ENCODE measurements around the gene ZNF692.

Gene ZNF692

DNA sequence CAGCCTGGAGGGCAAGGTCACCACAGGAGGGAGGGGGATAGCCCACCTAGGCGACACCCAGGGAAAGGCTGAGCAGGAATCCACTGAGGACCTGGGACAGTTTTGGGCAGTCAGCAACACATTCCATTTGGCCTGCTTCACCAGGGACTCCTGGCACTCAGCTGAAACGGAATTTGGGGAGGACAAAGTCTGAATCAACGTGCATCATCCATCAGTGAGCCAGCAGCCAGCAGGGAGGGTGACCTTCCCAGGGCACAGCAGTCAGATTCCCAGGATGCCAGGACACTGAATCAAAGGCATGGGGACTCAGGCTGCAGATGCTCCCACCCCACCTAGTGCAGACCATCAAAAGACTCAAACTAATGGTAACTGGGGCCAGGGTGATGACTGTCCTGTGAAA is 37.8 kb downstream of the ZNF692 start:
- TF ChIP-seq, protein P1, sequence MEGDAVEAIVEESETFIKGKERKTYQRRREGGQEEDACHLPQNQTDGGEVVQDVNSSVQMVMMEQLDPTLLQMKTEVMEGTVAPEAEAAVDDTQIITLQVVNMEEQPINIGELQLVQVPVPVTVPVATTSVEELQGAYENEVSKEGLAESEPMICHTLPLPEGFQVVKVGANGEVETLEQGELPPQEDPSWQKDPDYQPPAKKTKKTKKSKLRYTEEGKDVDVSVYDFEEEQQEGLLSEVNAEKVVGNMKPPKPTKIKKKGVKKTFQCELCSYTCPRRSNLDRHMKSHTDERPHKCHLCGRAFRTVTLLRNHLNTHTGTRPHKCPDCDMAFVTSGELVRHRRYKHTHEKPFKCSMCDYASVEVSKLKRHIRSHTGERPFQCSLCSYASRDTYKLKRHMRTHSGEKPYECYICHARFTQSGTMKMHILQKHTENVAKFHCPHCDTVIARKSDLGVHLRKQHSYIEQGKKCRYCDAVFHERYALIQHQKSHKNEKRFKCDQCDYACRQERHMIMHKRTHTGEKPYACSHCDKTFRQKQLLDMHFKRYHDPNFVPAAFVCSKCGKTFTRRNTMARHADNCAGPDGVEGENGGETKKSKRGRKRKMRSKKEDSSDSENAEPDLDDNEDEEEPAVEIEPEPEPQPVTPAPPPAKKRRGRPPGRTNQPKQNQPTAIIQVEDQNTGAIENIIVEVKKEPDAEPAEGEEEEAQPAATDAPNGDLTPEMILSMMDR (IDR thresholded peaks at IDR 0.05; ENCODE audit: low read depth, low read length): no peak
- DNase-seq (ENCODE audit: low read depth in 2 of 2): peak; percentile 52 to 92
- no peak overlapping the region for H3K4me3 ChIP-seq (replicated peaks in 1 of 2; ENCODE audit: low read depth in 2 of 2, low read length in 2 of 2)

DNA sequence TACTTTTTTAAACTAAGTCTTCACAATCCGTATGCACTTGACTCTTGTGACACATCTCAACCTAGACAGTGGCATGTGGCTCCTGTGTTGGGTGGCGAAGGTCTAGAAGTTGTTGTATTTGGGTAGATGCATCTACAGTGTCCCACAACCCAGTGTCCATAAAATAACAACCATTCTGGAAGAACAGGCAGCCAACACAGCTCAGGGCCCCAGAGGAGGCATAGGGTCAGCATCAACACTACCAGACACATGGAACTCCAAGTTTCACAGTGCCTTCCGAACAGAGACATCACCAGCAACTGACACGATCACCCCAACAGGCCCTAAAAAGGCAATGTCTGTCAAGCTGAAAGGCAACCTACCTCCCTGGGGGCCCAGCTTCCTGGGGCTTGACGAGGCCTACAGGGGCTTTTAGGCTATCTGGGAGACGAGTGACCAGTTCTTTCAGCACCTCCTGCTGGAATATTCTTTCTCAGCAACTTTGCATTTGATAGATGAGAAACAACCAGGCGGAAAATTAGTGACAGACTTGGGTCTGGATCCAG is 38.8 kb downstream of the ZNF692 start:
- TF ChIP-seq, protein P1 (IDR thresholded peaks at IDR 0.05; ENCODE audit: low read depth, low read length): no peak
- no peak overlapping the region for H3K4me3 ChIP-seq (replicated peaks in 1 of 2; ENCODE audit: low read depth in 2 of 2, low read length in 2 of 2)
- no peak for DNase-seq (ENCODE audit: low read depth in 2 of 2)

DNA sequence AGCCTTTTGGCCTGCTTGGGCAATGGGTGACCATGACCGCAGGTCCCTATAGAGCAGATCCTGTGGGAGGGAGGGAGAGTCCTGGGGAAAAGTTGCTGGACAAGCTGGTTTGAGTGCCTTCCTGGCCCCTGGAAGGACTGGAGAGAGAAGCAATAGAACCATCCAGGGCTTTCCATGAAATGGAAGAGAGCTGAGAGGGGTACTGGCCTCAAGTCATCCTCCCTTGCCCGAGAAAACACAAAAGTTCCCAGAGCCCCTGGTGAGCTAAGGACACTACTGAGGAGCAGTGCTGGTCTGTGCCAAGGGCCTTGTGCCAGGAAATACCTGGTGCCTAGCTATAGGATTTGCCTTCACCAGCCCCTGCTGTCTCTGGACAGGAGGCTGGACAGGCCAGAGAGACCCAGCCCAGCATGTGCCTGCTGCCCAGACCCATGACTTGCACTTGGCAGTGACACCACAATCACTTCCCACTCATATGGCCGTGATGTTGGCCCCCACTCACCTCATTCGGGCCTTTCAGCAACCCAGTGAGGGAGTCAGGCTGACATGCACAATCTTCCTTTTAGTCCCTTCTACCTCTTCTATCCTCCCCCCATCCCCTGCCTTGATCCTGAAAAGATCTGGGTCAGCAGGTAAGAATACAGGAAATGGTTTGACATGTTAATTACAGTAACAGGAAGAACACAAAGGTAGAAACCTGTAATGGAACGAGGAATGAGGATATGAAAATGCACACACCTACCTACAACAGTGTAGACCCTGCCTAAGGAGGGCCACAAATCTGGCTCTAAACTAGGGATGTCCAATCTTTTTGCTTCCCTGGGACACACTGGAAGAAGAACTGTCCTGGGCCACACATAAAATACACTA is 40.1 kb downstream of the ZNF692 start:
- H3K4me3 ChIP-seq (replicated peaks in 1 of 2; ENCODE audit: low read depth in 2 of 2, low read length in 2 of 2): no peak overlapping the region
- DNase-seq (ENCODE audit: low read depth in 2 of 2): no peak
- TF ChIP-seq, protein P1 (IDR thresholded peaks at IDR 0.05; ENCODE audit: low read depth, low read length): no peak

DNA sequence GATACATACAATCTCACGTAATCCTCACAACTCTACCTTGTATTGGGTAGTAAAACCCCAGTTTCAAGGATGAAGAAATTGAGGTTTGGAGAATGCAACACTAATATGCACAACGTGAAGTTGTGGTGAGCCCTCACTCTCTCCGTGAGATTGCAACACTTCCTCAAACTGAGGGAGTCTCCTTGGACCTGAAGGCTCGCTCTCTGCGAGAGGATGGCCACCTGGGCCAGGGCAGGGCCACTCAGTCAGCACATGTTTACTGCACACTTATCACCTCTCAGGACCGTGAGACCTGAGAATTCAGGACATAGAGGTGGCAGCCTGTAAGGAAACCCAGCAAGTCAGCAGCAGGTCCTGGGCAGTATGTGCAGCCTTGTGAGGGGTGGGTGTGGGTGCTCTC is 41.8 kb downstream of the ZNF692 start:
- DNase-seq (ENCODE audit: low read depth in 2 of 2): no peak
- TF ChIP-seq, protein P1 (IDR thresholded peaks at IDR 0.05; ENCODE audit: low read depth, low read length): no peak
- H3K4me3 ChIP-seq (replicated peaks in 1 of 2; ENCODE audit: low read depth in 2 of 2, low read length in 2 of 2): no peak overlapping the region

DNA sequence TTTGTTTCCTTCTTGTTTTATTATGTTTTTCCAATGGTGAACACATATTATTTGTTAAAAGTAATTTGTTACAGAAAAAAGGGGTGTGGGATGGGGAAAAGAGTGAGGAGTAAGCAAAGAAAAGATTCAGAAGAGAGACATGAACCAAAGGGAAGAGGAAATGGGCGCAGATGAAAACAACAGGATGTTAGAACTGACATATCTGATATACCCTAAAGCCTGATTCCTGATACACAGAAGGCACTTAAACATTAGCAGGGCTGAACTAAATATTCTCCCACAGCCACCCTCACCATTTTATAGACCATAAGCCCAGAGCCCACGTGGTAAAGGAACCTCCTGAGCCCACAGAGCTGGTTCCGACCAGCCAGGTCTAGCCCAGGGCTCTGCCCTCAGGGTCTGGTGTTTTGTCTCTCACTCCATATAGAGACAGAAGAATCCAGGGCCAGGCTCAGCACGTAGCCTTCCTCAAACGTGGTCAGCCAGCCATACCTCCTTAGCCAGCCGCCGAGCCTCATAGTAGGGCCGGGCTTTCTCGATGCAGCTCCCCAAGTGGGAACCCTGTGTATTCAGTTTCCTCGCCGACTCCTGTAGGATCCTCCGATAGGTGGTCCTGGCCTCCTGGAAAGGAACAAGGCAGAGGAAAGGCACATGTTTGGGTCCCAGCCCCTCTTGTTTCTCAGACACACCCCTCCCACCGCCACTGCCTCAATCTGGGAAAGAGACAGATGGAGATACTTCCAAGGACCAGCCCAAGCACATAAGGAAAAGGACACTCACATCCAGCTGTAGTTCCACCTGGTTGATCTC is 42.6 kb downstream of the ZNF692 start:
- no peak for DNase-seq (ENCODE audit: low read depth in 2 of 2)
- TF ChIP-seq, protein P1 (IDR thresholded peaks at IDR 0.05; ENCODE audit: low read depth, low read length): no peak
- H3K4me3 ChIP-seq (replicated peaks in 1 of 2; ENCODE audit: low read depth in 2 of 2, low read length in 2 of 2): no peak overlapping the region

DNA sequence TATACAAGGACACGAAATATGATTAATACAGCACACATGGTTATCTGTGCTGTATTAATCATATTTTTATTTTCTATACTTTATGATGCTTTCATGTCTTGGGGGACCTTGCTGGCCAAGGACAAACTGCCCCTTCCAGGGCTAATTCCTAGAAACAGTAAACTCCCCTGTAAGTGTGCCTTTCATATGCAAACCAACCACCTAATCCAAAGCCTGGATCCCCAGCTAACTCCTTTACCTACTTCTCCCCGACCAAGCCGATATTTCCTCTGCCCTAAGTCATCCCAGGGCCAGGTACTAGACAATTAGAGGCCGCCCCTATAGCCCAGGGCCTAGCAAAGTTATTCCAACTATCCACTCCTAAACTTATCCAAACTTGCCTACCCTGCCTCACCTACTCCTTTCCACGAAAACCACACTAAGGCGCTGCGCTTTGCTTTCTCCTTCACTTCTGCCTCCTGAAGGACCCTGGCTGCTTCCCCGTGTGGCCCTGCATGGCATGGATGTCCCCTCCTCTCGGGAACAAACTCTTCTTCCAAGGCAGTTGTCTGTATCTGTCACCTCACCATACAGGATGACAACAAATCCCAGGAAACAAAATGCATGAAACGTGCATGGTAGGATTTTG is 43.4 kb downstream of the ZNF692 start:
- H3K4me3 ChIP-seq (replicated peaks in 1 of 2; ENCODE audit: low read depth in 2 of 2, low read length in 2 of 2): no peak overlapping the region
- TF ChIP-seq, protein P1 (IDR thresholded peaks at IDR 0.05; ENCODE audit: low read depth, low read length): no peak
- DNase-seq (ENCODE audit: low read depth in 2 of 2): no peak

Data from cardiac fibroblast (primary cell).